ENCODE results near the gene ANKRD52.

Gene ANKRD52

GRCh38 chr12:56208006-56208405, 50.2 kb downstream of the ANKRD52 start:
- no peak for DNase-seq (ENCODE audit: low read depth)

- peak; percentile 60 for DNase-seq (ENCODE audit: low read depth)
Measured at GRCh38 chr12:56206452-56207166, 51.6 kb downstream of the ANKRD52 start.

- no peak for DNase-seq (ENCODE audit: low read depth)
Measured at GRCh38 chr12:56205445-56205844, 52.7 kb downstream of the ANKRD52 start.

- DNase-seq (ENCODE audit: low read depth): no peak
Measured at GRCh38 chr12:56204275-56204674, 53.9 kb downstream of the ANKRD52 start.

GRCh38 chr12:56202838-56203237, 55.3 kb downstream of the ANKRD52 start:
- DNase-seq (ENCODE audit: low read depth): no peak

GRCh38 chr12:56202366-56202765, 55.8 kb downstream of the ANKRD52 start:
- DNase-seq (ENCODE audit: low read depth): no peak

GRCh38 chr12:56198836-56199235, 59.3 kb downstream of the ANKRD52 start:
- no peak for DNase-seq (ENCODE audit: low read depth)

GRCh38 chr12:56197921-56198635, 60.1 kb downstream of the ANKRD52 start:
- no peak for DNase-seq (ENCODE audit: low read depth)

- DNase-seq (ENCODE audit: low read depth): peak; percentile 98
Measured at GRCh38 chr12:56196818-56197550, 61.2 kb downstream of the ANKRD52 start.

- DNase-seq (ENCODE audit: low read depth): peak; percentile 81
Measured at GRCh38 chr12:56193025-56193578, 65.1 kb downstream of the ANKRD52 start.

- no peak for DNase-seq (ENCODE audit: low read depth)
Measured at GRCh38 chr12:56192582-56192981, 65.6 kb downstream of the ANKRD52 start.

GRCh38 chr12:56190695-56191155, 67.5 kb downstream of the ANKRD52 start:
- no peak for DNase-seq (ENCODE audit: low read depth)

GRCh38 chr12:56189918-56190694, 68.1 kb downstream of the ANKRD52 start:
- DNase-seq (ENCODE audit: low read depth): peak; percentile 75

- DNase-seq (ENCODE audit: low read depth): peak; percentile 73
Measured at GRCh38 chr12:56189099-56189917, 68.9 kb downstream of the ANKRD52 start, which contains the start of gene SMARCC2. Gene SMARCC2, minus strand, starts transcription at chr12:56189483. Its CDS starts 22 bp downstream, at chr12:56189461.

- no peak for DNase-seq (ENCODE audit: low read depth)
Measured at GRCh38 chr12:56188778-56189098, 69.4 kb downstream of the ANKRD52 start.

GRCh38 chr12:56188131-56188777, 69.9 kb downstream of the ANKRD52 start:
- no peak for DNase-seq (ENCODE audit: low read depth)
